Measurements from ENCODE around the gene PRR9. TPM values are rescaled to one million over a fixed set of nuclear protein-coding genes. Genes with fewer than 3 reads are reported as not detected.
"Not testable (repeated sequence)": the region's sequence is repeated elsewhere in the genome, so short reads cannot be mapped to it uniquely, and the experiment has no call there.

PRR9 gene
- total RNA-seq, 1 experiment from 2014 or later = not detected

DNA sequence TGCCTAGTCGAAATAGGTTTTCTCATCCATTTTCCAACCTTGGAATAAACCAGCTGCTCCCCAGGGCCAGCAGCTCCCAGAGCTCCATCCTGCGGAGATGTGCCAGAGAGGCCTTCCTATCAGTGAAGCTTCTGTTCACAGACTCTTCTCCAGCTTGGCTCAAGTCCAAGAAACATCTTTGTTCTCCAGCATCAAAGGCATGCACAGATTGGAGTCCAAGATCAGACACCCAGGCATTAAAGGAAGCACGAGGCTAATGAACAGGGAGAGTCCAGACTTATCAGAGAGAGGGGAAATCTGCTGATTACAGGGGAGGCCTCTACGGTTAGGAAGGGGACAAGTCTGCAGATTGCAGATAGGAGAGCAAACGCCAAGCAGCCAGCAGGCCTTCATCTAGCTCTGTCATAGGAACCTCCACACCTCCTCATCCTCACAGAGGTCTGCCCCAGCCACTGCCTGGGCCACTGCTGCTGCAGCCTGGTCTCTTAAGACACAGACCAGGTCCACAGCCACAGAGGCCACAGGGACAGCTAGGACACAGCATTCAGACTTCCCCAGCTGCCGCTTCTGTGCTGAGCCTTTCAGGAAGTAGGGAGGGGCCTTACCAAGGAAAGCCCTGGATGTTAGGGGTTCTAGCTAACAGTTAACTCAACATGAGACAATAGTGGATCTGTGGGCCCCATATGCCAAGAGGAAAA lies 3.4 kb downstream of the PRR9 start:
- intact Hi-C loops (cut with micrococcal nuclease; ENCODE audit: unreplicated experiment) (loop anchor here (10.0 kb wide), 1 partner anchor 566 kb away; no protein-coding TSS in a partner anchor), in situ Hi-C loops (cut with HindIII; ENCODE audit: low pct_unique_long_range_greater_than_20kb, low sequenced_read_pairs) (no loop called here)
- Histone ChIP-seq H3K27me3 (ENCODE audit: control insufficient read depth, insufficient read depth, low read length) (peaks cover 5% of the 10 kb centered on the region), H3K4me3 (ENCODE audit: low read depth in 2 of 2, low read length in 2 of 2) (no peak overlapping the region), H3K9me3 (ENCODE audit: control insufficient read depth, insufficient read depth, low read depth, low read length) (no peaks in the 10 kb centered on the region), H3K27ac (ENCODE audit: low read length) (no peak overlapping the region), H3K36me3 (ENCODE audit: control insufficient read depth, insufficient read depth, low read length) (no peaks in the 10 kb centered on the region), H3K4me1 (ENCODE audit: control insufficient read depth, insufficient read depth, low read length) (no peaks in the 10 kb centered on the region; the same call in 1 of the 2 replicates)
- ChIA-PET CTCF (interaction anchor here (0.7 kb wide), 1 partner anchor 28 kb away, joined by 4 read pairs; no protein-coding TSS in a partner anchor), POLR2A (no interaction called here)
- TF ChIP-seq, protein P1, sequence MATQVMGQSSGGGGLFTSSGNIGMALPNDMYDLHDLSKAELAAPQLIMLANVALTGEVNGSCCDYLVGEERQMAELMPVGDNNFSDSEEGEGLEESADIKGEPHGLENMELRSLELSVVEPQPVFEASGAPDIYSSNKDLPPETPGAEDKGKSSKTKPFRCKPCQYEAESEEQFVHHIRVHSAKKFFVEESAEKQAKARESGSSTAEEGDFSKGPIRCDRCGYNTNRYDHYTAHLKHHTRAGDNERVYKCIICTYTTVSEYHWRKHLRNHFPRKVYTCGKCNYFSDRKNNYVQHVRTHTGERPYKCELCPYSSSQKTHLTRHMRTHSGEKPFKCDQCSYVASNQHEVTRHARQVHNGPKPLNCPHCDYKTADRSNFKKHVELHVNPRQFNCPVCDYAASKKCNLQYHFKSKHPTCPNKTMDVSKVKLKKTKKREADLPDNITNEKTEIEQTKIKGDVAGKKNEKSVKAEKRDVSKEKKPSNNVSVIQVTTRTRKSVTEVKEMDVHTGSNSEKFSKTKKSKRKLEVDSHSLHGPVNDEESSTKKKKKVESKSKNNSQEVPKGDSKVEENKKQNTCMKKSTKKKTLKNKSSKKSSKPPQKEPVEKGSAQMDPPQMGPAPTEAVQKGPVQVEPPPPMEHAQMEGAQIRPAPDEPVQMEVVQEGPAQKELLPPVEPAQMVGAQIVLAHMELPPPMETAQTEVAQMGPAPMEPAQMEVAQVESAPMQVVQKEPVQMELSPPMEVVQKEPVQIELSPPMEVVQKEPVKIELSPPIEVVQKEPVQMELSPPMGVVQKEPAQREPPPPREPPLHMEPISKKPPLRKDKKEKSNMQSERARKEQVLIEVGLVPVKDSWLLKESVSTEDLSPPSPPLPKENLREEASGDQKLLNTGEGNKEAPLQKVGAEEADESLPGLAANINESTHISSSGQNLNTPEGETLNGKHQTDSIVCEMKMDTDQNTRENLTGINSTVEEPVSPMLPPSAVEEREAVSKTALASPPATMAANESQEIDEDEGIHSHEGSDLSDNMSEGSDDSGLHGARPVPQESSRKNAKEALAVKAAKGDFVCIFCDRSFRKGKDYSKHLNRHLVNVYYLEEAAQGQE (IDR thresholded peaks at IDR 0.05; ENCODE audit: insufficient read depth in 1 of 2, low read depth in 2 of 2, low read length in 1 of 2) = no peak
- TF ChIP-seq TCF7L2 (IDR thresholded peaks at IDR 0.05; ENCODE audit: low read depth, low read length) = no peak
- TF ChIP-seq, protein P2, sequence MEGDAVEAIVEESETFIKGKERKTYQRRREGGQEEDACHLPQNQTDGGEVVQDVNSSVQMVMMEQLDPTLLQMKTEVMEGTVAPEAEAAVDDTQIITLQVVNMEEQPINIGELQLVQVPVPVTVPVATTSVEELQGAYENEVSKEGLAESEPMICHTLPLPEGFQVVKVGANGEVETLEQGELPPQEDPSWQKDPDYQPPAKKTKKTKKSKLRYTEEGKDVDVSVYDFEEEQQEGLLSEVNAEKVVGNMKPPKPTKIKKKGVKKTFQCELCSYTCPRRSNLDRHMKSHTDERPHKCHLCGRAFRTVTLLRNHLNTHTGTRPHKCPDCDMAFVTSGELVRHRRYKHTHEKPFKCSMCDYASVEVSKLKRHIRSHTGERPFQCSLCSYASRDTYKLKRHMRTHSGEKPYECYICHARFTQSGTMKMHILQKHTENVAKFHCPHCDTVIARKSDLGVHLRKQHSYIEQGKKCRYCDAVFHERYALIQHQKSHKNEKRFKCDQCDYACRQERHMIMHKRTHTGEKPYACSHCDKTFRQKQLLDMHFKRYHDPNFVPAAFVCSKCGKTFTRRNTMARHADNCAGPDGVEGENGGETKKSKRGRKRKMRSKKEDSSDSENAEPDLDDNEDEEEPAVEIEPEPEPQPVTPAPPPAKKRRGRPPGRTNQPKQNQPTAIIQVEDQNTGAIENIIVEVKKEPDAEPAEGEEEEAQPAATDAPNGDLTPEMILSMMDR (IDR thresholded peaks at IDR 0.05) = no peak
- no peak for TF ChIP-seq POLR2AphosphoS5 (IDR thresholded peaks at IDR 0.05; ENCODE audit: low read depth, low read length)
- no peak for TF ChIP-seq SIN3A (IDR thresholded peaks at IDR 0.05; ENCODE audit: borderline replicate concordance, insufficient read depth, low read depth, low read length)
- no peak for ATAC-seq
- no peak for DNase-seq (ENCODE audit: low read depth, low spot score)
- BruUV-seq (replicated peaks) = no TSS peak

DNA sequence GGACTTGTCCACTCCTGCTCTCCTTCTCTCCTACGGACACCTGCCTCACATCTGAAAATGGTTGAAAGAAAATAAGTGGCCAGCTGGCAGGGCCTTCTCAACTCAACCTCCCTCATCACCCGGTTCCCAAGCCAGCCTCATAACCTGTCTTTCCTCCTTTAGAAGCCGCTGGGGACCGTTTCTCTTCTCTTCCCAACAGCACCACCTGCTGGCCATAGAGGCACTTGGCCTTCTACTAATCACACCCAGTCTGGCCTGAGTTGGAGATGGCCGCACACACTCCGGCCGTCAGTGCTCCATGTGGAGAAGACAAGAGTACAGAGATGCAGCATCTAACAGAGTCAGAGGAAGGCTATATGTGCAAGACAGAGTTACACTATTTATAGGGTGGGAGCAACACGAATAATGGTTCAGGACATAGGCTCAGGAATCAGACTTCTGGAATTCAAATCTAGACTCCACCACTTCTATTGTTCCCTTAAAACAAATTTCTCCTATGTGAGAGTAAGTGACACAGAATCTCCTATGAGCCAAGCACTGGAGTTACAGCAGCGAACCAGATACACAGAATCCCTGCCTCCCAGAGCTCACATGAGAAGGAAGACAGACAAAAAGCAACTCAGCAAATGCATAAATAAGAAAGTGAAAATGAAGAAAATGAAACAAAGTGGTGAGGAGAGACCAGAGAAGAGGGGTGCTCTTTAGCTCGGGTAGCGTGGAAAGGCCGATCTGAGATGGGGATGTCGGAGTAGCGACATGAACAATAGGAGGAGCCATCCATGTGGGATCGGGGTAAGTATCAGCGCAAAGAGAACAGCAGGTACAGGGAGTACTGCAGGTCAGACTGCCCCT lies 5.9 kb downstream of the PRR9 start:
- ATAC-seq = peak; percentile 97
- intact Hi-C loops (cut with micrococcal nuclease; ENCODE audit: unreplicated experiment) = loop anchor here (1.0 to 10.0 kb wide), 2 partner anchors 352 to 568 kb away; no protein-coding TSS in a partner anchor
- H3K4me1 ChIP-seq (ENCODE audit: control insufficient read depth, insufficient read depth, low read length); H3K36me3 ChIP-seq (ENCODE audit: control insufficient read depth, insufficient read depth, low read length); in situ Hi-C loops (cut with HindIII; ENCODE audit: low pct_unique_long_range_greater_than_20kb, low sequenced_read_pairs); H3K4me3 ChIP-seq (ENCODE audit: low read depth in 2 of 2, low read length in 2 of 2); H3K27ac ChIP-seq (ENCODE audit: low read length); H3K9me3 ChIP-seq (ENCODE audit: control insufficient read depth, insufficient read depth, low read depth, low read length); BruUV-seq (replicated peaks); H3K27me3 ChIP-seq (ENCODE audit: control insufficient read depth, insufficient read depth, low read length); POLR2A ChIA-PET: not testable (repeated sequence)
- TF ChIP-seq, protein P2 (IDR thresholded peaks at IDR 0.05) = peak; percentile 89
- peak; percentile 13 for DNase-seq (ENCODE audit: low read depth, low spot score)
- CTCF ChIA-PET = interaction anchor here (1.0 kb wide), 1 partner anchor 14 kb away, joined by 3 read pairs; no protein-coding TSS in a partner anchor
